ENCODE data around the gene PDGFRB.

The PDGFRB gene

DNA sequence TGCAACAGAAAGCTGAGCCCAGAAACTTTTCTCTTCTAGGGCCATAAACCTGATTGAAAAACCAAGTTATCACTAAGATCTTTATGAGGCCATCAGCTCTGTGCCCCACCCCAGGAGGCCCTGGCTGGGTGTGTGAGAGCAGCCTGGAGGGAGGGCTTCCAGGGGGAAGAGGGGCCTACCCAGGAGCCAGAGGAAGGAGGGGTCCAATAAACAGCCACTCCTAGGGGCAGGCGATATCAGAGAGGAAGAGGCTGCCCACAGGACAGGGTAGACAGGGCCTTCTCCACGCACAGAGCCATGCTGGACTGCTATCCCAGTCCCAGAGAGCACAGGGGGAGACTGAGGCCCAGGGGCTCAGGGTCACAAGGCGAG lies 6.5 kb upstream of the PDGFRB start:
- DNase-seq, result no peak

DNA sequence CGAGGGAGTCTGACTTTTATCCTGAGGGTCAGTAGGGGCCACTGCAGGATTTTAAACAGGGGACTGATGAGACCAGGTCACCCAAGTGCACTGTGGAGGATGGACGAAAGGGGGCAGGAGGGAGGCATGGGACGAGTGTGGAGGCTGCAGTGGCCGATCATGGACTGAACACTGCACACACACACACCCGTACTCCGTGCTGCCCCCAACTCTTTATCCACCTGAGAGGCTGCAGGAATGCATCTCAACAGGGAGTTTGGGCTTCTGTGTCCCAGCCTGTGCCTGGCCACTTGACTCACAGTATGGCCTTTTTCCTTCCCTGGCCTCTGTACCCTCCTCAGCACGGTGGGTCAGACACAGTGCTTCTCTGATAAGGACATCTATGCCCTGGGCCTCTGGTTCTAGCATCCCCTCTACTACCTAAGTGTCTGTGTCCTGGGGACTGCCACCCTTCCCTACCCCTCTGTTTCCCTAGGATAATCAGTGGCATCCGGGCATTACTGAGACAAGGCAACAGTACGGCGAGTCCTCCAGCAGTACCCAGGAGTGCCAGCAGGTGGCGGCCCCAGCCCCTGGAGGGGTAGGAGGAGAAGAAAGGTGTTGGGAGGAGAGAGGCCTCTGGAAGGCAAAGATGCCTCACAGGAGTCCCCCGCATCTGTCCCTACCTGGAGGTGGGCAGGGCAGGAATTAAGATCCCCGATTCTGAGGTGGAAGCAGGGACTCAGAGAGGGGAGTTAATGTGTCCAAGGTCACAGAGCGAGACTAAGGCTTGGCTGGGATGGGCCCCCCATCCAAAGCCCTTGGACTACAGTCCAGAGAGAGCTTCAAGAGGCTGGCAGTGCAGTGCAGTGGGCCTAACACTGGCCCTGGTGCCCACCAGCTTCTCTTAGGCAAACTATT lies 5.8 kb upstream of the PDGFRB start:
- peak; percentile 16 for DNase-seq

DNA sequence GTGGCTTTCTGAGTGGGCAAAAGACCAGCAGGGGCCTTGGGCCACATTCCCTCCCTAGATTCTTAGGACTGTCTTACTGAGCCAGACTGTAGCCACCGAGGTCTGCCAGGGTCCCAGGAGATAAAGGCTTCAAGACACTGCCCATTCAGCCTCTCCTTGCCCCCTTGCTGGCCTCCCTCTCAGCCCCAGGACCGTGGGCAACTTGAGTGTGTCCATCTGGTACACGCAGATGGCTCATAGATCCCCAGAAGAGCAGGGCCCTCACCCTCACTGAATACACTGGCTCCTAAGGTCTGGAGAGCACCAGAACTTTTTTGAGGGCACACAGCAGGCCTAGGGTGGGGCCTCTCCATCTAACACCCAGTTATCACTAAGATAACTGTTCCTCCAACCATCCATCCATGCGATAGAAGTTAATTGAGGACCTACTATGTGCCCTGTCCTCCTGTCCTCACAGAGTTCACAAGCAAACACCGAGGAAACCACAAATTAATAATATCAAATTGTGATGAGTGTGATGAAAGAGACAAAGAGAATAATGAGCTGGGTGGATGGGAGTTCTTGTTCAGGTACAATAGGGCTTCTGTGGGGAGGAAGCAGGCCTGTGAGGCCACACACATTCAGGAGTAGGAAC lies 4.9 kb upstream of the PDGFRB start:
- DNase-seq, result no peak

DNA sequence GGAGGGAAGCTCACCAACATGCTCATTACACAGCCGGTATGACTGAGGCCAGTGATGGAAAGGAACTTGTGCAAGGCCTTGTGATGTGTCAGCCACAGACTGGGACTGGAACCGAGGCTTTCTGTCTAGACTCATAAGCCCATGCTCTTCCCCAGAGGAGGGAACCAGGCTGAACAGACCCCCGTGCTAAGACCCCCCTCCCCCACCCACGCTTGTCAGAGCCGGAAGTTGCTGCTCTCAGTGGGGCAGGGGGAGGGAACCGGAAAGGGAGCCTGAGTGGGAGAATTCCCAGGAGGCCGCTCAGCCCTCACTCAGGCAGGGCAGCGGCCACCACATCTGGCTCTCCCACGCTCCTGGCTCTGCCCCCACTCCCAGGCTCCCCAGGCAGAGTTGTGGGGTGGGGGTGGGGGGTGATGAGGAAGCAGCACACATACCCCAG lies 4.1 kb upstream of the PDGFRB start:
- no peak for DNase-seq

DNA sequence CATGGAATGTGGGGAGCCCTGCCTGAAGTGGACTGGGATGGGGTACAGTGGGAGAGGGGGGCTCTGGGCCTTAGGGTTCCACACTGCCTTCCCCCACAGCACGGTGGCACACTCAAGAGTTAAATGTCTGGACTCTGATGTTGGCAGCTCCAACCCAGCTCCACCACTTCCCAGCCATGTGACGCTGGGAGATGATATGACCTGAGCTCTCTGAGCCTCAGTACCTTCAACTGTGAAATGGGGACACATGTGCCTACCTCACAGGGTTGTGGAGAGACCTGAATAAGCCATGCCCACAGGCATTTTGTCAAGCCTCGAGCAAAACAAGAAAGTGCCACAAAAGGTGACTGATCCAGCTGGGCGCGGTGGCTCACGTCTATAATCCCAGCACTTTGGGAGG lies 3.4 kb upstream of the PDGFRB start:
- DNase-seq, result no peak

DNA sequence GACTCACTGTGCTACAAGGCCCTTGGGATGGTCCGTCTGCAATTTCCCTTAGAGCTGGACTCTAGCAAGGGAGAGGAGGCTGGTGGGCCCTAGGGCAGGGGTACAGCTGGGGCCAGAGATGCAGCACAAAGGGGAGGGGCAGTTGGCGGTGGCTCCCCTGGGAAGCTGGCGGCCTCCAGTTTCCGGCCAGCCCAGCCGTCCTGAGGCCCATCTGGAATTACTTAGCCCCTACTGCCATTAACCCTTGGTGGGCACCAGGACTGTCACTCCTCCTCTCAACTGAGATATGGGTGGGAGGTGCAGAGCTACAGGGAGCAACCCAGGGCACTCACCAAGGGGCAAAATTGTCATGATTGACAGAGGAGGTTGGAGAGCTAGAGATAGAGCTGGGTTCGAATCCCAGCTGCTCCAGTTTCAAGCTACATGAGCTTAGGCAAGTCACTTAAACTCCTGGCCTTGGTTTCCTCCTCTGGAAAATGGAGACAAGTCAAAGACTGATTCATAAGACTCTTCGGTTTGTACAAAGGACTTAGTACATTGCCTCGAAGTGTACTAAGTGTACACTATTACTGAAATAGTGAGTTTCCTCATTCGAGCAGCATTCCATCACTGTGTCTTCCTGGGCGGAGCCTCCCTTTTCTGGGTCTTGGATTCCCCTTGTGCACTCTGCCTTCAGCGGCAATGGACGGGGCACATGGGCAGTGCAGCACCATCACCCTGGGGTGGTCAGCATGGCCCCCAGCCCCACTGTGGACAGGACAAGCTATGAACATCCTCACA lies 2.7 kb upstream of the PDGFRB start:
- no peak for DNase-seq

DNA sequence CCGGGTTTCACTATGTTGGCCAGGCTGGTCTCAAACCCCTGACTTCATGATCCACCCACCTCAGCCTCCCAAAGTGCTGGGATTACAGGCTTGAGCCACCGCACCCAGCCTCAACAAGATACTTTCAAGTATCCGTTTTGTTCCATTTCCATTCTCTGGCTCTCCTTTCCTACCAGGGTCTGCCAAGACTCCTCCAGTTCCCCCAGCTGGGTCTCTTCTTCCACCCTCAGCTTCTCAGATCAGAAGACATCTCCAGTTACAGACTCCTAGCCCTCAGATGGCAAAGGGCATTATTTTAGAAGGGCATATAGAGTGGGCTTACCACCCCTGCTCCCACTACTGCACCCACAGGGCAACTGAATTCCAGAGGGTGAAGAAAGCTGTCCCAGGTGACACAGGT lies 1.5 kb upstream of the PDGFRB start:
- DNase-seq, result no peak

DNA sequence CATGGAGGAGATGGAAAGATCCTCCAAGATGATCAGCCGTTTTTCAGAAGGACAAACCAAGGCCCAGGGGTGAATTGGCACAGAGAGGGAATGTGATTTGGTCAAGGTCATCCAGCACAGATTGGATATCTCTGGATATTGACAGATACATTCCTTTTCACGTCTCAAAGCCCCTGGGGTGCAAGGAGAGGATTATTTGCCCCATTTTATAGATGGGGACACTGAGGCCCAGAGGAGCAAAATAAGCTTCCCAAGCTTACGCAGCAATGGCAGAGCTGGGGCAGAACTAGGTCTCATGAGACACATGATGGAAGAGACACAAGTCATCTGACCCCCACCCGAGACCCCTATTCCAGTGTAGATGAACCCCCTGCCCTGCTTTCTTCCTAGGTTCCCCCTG lies 895 bp upstream of the PDGFRB start:
- no peak for DNase-seq

DNA sequence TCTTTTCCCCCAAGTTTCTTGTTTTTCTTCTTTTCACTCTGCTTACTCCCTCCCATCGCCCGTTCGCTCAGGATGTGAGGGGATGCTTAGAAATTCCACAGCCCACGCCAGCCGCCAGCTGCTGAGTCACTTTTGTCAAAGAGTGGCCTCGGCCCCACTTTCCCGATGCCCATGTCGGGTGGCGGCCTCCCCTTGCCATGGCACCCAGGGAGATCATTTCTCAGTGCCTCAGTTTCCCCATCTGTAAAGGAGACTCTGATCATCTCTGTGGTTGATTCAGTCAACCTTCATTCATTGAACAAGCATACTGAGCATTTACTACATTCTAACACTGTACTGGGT lies 353 bp upstream of the PDGFRB start:
- DNase-seq, result no peak

DNA sequence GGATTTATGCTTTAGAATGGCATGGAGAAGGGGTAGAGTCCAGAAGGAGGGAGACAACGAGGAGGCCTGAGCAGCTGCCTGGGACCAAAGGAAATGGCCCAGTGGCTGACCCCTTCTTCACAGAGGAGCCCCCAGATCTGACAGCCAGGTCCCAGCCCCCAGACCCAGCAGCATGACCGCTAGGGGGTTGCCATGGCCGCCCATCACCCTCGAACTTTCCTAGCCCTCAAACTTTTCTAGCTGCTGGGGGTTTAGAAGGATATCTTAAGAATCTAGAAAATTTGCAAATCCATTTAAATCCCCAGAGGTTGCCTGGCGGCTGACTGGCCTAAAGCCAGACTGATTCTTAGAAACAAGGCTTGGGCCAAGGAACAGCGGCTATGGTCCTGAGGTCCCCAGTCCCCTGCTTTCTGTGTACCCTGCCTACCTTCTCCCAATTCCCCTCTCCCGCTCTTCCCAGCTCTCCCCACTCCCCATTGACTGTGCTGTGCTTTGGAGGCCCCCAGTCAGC lies 972 bp downstream of the PDGFRB start:
- DNase-seq, result no peak

DNA sequence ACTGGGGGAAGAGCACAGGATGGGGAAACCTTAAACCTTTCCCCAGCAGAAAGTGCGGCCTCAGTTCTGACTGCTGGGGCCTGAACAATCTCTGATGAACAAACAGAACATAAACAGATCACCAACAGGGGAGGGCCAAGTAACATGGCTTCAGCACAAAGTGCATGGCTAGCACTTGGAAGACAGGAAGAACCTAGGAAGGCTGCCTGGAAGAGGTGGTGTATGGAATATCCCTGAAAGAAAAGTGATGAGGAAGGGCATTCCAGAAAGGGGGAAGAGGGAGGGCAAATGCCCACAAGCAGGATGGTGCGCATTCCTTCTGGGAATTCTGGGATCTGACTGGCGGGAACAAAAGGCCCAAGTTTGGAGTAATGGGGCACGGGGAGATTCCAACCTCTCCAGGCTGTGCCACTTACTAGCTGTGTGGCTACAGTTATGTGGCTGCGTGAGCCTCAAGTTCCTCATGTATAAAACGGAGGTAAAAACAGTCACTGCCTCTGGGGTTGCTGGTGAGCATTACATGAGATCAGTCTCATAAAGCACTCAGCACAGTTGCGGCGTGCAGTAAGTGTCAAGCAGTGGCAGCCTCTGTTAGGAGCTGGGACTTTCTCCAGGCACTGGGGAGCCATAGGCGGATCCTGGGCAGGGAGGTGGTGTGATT lies 1.6 kb downstream of the PDGFRB start:
- no peak for DNase-seq

DNA sequence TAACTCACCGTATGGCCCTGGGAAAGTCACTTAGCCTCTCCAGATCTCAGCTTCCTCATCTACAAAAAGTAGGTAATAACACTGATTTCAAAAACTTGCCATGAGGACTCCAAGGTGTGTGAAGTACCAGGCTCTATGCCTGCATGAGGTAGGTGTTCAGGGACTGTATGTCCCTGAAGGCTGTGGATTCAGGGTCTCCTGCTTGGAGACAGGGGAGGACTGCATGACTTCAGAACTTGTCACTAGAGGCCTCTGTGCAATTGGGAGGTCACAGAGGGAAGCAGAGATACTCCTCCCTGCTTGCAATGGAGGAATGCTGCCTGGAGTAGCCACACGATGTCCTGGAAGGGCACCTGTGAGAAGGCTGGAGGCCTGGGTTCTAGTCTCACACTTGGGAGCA lies 2.2 kb downstream of the PDGFRB start:
- DNase-seq, result no peak

DNA sequence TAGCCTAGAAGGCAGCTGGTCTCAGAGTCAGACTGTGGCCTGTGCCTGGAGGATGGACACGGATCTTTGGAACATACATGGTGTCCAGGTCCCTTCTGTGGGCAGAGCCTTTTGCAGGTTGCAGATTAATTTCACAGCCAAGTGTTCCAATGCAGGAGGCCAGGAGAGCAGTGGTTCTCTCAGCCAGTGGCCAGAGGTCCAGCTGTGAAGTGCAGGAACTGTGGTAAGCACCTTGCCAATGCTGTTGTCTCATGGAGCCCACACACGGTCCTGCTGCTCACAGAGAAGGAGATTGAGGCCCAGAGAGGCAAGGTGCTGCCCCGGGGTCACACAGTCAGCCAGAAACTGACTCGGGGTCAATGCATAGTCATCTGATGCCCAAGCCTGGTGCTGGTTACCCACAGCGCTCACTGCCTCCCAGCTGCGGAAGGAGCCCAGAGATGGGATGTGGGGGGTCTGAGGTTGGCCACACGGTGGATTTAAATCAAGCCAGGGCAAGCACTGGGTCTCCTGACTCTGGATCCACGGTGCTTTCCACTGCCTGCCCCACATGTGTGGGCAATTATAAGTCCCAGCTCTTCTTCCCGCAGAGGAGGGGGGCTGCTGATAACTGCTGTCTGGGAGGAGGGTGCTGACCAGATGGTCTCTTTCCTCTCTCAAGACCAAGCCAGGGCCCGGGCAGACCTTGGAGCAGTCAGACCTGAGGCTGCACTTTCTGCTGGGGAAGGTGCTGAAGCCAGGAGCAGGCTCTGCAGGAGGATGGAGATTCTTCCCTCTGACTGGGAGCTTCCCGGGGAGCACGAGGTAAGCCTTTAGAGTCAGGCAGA lies 2.8 kb downstream of the PDGFRB start:
- no peak for DNase-seq

DNA sequence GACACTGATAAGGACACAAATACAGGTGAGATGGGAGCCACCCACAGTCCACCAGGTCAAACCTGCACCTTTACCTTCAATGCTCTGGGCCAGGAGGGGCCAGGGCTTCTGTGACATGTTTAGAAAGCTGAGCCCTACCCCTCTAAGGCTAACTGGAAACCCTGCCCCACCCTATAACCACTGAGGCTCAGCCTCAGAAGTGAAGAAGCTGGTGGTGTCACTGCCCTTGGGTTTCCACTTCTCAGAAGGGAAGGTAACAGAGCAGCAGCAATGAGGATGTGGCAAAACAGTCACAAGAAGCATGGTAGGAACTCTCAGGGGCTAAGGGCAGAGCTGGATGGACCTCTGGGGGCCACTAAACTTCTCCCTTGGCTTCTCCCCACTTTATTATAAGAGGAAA lies 6.0 kb downstream of the PDGFRB start:
- no peak for DNase-seq

DNA sequence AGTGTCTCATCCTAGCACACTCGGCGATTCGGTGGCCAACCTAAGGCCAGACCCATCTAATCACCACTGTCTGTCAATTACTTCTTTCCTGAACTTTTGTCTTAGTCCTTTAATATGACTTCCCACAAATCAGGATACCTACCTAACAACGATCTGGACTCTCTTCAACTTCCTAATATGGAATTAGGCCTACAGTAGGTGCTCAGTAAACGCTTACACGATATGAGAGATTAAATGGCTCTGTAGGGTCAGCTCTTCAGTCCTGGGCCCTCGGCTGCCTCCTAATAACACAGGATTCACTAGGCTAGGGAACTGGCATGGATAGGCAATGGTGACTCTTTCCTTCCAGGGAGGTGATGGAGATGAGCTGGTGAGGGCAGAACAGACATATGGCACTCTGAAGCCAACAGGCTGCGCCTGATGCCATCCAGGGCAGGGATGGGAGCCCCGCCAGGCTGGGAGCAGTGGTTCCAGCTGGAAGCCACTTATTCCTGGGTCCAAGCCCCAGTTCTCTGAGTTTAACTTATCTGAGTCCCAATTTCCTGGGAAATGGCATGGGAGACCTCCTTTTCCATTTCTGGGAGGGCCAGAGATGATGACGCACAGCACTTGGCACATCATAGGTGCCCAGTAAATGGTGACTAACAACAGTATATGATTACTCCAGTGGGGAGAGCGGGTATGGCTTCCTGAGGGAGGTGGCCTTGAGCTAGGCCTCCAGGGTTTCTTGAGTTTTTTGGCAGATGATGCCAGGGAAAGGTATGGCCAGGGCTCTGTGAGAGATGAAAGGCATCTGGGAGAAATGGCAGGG lies 7.3 kb downstream of the PDGFRB start:
- DNase-seq, result no peak

DNA sequence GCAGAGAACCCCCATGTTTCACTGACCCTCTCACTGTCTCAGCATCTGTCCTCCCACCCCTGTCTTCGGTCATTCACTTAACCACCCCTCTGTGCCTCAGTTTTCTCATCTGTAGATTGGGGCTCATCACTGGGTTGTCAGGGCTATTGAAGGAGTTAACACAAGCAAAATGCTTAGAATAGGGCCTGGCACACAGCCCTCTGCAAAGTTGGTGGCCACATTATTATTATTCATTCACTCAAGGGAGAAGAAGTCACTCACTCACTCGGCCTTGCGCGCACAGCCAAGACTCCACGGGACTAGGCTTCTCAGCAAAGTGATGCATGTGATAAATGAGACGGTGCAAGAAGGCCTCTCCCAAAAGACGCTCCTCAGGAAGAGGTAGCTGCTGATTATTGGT lies 8.0 kb downstream of the PDGFRB start:
- no peak for DNase-seq

DNA sequence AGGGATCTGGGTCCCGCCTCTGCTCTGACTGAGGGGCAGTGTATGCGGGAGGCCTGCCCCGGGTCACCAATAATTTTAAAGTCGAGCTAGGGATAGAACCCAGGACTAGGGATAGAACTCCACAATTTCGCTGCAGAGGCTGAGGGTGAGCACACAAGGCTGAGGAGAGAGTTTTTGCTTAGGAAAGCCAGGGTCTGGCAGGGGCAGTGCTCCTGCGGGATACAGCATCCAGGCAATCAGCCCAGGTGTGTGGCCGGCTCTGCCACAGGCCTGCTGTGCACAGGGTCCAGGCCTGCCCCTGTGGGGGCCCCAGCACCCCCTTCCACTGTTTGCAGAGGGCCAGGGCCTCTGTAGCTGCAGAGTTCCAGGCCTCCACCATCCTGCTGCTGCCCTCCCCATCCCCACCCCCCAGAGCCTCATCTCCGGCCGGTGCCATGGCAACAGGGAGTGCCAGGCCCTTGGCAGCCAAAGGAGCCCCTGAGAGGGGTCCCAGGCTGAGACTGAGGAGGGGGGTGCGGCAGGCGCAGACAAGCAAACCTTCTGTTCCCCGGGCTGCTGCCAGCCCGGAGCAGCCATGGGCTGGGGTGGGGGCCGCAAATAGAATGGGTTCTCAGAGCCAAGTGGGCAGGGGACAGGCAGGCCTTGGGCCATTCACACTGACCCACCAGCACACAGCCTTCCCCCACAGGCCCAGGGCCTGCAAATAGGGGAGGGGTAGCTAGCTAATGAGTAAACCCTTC lies 8.6 kb downstream of the PDGFRB start:
- no peak for DNase-seq

DNA sequence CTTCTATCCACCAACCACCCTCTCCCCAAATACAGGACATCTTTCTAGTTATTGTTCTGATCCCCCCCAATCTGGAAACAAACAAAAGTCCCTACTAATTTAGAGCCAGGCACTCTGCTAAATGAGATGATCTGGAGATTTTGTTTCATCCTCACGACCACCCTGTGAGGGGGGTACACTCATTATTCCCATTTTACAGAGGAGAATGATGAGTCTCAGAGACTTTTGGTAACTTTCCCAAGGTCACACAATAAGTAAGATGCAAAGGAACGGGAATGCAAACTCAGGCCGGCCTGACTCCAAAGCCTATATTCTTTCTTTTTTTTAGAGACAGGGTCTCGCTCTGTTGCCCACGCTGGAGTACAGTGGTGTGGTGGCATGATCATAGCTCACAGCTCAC lies 9.4 kb downstream of the PDGFRB start:
- no peak for DNase-seq

DNA sequence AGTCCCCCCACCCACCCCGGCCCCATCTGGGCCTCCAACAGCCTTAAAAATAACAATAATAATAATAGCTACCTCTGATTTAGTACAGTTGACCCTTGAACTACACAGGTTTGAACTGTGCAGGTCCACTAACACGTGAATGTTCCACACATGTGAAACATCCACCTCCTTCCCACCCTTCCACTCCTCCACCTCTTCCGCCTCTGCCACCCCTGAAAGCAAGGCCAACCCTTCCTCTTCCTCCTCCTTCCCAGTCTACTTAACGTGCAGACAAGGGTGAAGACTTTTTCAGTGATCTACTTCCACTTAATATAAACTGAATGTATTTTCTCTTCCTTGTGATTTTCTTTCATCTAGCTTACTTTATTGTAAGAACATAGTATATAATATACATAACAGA lies 10.8 kb downstream of the PDGFRB start:
- DNase-seq, result no peak

DNA sequence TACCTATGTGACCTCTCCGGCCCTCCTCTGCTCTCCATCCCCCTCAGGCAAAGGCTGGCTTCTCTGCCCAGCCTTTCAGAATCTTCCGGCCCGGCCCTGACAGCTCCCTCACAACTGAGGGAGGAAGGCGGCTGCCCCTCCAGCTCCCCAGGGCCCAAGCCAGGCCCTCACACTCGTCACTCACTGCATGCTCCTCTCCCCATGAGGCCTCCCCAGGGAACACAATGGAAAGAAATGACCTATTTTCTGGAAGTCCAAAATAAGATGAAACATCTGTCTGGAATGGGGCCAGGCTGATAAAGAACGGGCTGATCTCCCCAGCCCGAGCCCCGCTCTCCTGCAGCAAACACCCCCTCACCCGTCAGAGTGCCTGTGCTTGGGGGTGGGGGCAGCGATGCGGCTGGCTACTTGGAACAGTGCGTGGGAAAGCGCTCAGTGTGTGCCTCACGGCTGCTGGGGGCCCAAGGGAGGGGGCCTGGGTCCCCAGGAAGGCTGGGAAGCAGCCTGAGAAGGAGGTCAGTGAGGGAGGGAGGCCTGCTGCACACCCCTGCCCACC lies 11.3 kb downstream of the PDGFRB start:
- no peak for DNase-seq

All from NCI-H748 treated with DMSO at 0.1 percent for 48 hours (cell line).